GM12878 (cell line): ENCODE data around the gene MAPT. TPM values are rescaled to one million over a fixed set of nuclear protein-coding genes. Genes with fewer than 3 reads are reported as not detected.

Source experiments
- ATAC-seq: fragments of 200-7000 bp; cut with Tn5 transposase; 3 replicates; pipeline ENCODE4 v1.9.1; 2020; ENCODE audit warnings: mild to moderate bottlenecking, moderate library complexity
- BruUV-seq: library from RNA; stranded (reverse); fragments of 400-500 nt; replicated peaks from 2 replicates; lab custom pipeline; 2021; lab: Mats Ljungman, UMichigan
- CTCF ChIA-PET: fragments of 300-600 bp; sonication (Branson Sonifier 250); formaldehyde crosslinking; extraction: SDS; loops from one replicate; lab custom pipeline; 2021; ENCODE audit warnings: inconsistent platforms; lab: Yijun Ruan, JAX
- POLR2A ChIA-PET: fragments of 350-600 bp; formaldehyde crosslinking; extraction: SDS; loops from one replicate; lab custom pipeline; 2021; ENCODE audit warnings: inconsistent platforms; lab: Charles Lee
- RAD21 ChIA-PET: fragments of 300-600 bp; sonication (Branson Sonifier 250); formaldehyde crosslinking; loops from one replicate; lab custom pipeline; 2023; ENCODE audit warnings: antibody characterized with exemption; ENCODE audit not compliant: unreplicated experiment; lab: Charles Lee
- SMC1A ChIA-PET: fragments of 300-600 bp; sonication (Branson Sonifier 250); formaldehyde crosslinking; loops from one replicate; lab custom pipeline; 2023; ENCODE audit not compliant: unreplicated experiment, uncharacterized antibody; lab: Charles Lee
- DNase-seq: peaks from one replicate; pipeline ENCODE4 v3.0.0-alpha.2; 2011; ENCODE audit warnings: low read depth, low spot score
- FAIRE-seq: peaks from 3 replicates; lab custom pipeline; 2011; peaks lifted over from hg19 to GRCh38; lab: Jason Lieb, UNC
- H2AFZ ChIP-seq: 2 replicates; pipeline ENCODE4 v1.6.0; 2011; ENCODE audit warnings: low read depth, low read length, control low read depth; ENCODE audit not compliant: control insufficient read depth
- H3K27ac ChIP-seq: 2 replicates; pipeline ENCODE4 v1.5.1; 2011; ENCODE audit warnings: control low read depth; ENCODE audit not compliant: control insufficient read depth, insufficient read depth
- H3K27me3 ChIP-seq, 2 experiments: replicated peaks in 1 of 2; 2 replicates each; pipeline versions ENCODE4 v1.6.0 to v1.6.1; 2011; ENCODE audit warnings: low read length in 1 of 2; ENCODE audit not compliant: control insufficient read depth in 2 of 2, insufficient read depth in 2 of 2
- H3K36me3 ChIP-seq, 2 experiments: 2 replicates each; pipeline ENCODE4 v1.5.1; 2011; ENCODE audit warnings: low read length in 1 of 2; ENCODE audit not compliant: control insufficient read depth in 2 of 2, insufficient read depth in 2 of 2
- H3K4me1 ChIP-seq: 2 replicates; pipeline ENCODE4 v1.6.1; 2011; ENCODE audit warnings: mild to moderate bottlenecking, low read length, moderate library complexity, mixed read lengths; ENCODE audit not compliant: control insufficient read depth, insufficient read depth
- H3K4me2 ChIP-seq: 2 replicates; pipeline ENCODE4 v1.6.0; 2011; ENCODE audit warnings: control low read depth; ENCODE audit not compliant: control insufficient read depth, insufficient read depth
- H3K4me3 ChIP-seq: fragments of 200-600 bp; sonication (generic); 2 replicates; pipeline ENCODE4 v1.5.1; 2016
- H3K79me2 ChIP-seq: 2 replicates; pipeline ENCODE4 v1.6.0; 2011; ENCODE audit warnings: low read length; ENCODE audit not compliant: control insufficient read depth, insufficient read depth
- H3K9ac ChIP-seq: 2 replicates; pipeline ENCODE4 v1.8.0; 2011; ENCODE audit warnings: low read length, control low read depth, mixed read lengths; ENCODE audit not compliant: control insufficient read depth, insufficient read depth
- H3K9me3 ChIP-seq: replicated peaks from 3 replicates; pipeline ENCODE4 v1.5.1; 2011; ENCODE audit warnings: mild to moderate bottlenecking, low read length; ENCODE audit not compliant: control insufficient read depth, insufficient read depth
- H4K20me1 ChIP-seq: 2 replicates; pipeline ENCODE4 v1.6.0; 2011; ENCODE audit not compliant: control insufficient read depth, insufficient read depth
- E2F4 ChIP-seq: IDR thresholded peaks from 2 replicates; pipeline ENCODE4 v1.6.1; 2012; ENCODE audit warnings: low read depth, low read length, improper control_type of control experiment
- JUNB ChIP-seq: IDR thresholded peaks from 2 replicates; pipeline ENCODE4 v1.6.1; 2016; ENCODE audit warnings: antibody characterized with exemption, mild to moderate bottlenecking
- NFYA ChIP-seq: IDR thresholded peaks from 2 replicates; pipeline ENCODE4 v1.6.1; 2011; ENCODE audit warnings: low read depth, mild to moderate bottlenecking, low read length, improper control_type of control experiment, borderline replicate concordance
- PKNOX1 ChIP-seq: fragments of 450-650 bp; IDR thresholded peaks from 2 replicates; pipeline ENCODE4 v1.6.1; 2016; ENCODE audit warnings: mild to moderate bottlenecking
- PML ChIP-seq: IDR thresholded peaks from 2 replicates; pipeline ENCODE4 v1.6.1; 2012; ENCODE audit warnings: low read length, inconsistent platforms
- RB1 ChIP-seq: fragments of 450-650 bp; formaldehyde crosslinking; IDR thresholded peaks from 2 replicates; pipeline ENCODE4 v1.6.1; 2017; ENCODE audit warnings: mild to moderate bottlenecking, borderline replicate concordance
- SREBF2 ChIP-seq: IDR thresholded peaks from 2 replicates; pipeline ENCODE4 v1.6.1; 2012; ENCODE audit warnings: mild to moderate bottlenecking, low read length
- USF1 ChIP-seq: IDR thresholded peaks from 2 replicates; pipeline ENCODE4 v1.6.1; 2011; ENCODE audit warnings: borderline replicate concordance, low read depth, mild to moderate bottlenecking, moderate library complexity, mixed read lengths, low read length; ENCODE audit not compliant: insufficient read depth; ENCODE audit errors: extremely low read length
- USF2 ChIP-seq: IDR thresholded peaks from 2 replicates; pipeline ENCODE4 v1.6.1; 2011; ENCODE audit warnings: low read depth, low read length, improper control_type of control experiment, borderline replicate concordance
- ZNF24 ChIP-seq: fragments of 450-650 bp; IDR thresholded peaks from 2 replicates; pipeline ENCODE4 v1.6.1; 2017; ENCODE audit warnings: antibody characterized with exemption, mild to moderate bottlenecking
- ZNF687 ChIP-seq: fragments of 450-650 bp; IDR thresholded peaks from 2 replicates; pipeline ENCODE4 v1.6.1; 2017; ENCODE audit warnings: mild to moderate bottlenecking, moderate library complexity
- WGBS: methylation state at CpG from one replicate; pipeline ENCODE4 v1.1.6; 2016; ENCODE audit warnings: low lambda C conversion rate; ENCODE audit not compliant: insufficient replicate concordance, insufficient coverage; ENCODE audit errors: missing lambda C conversion rate; 5-methylcytosine and 5-hydroxymethylcytosine counted together
- in situ Hi-C: fragments of 300-500 bp; cut with MboI; formaldehyde crosslinking; loops from 9 replicates; pipeline ENCODE4 v1.14.3; 2018; ENCODE audit warnings: mixed read lengths
- intact Hi-C: fragments of 100-400 bp; cut with micrococcal nuclease; formaldehyde crosslinking; loops from one replicate; pipeline ENCODE4 v1.14.2; 2022; ENCODE audit not compliant: unreplicated experiment
- polyA plus RNA-seq, 11 experiments: library from polyadenylated mRNA; depleted of rRNA in 4 of 11; unstranded in 6 of 11; stranded (reverse) in 5 of 11; fragments of >200 nt; fragmentation: Nextera tagmentation in 4 of 11; fragmentation: Illumina TruSeq in 1 of 11; extraction: Ambion mirVana in 4 of 11; extraction: Trizol in 1 of 11; gene quantifications; 1 replicate in 1 of 11; 2 replicates in 10 of 11; pipeline versions ENCODE4 v1.2.1 to v1.2.3, GENCODE V29; 2011 to 2016; ENCODE audit warnings: inconsistent platforms in 2 of 11, missing spikeins in 2 of 11, low read depth in 1 of 11
- total RNA-seq, 4 experiments: library from RNA; depleted of rRNA in 3 of 4; stranded (reverse); fragments of >200 nt in 3 of 4; fragmentation: Illumina TruSeq in 1 of 4; extraction: Trizol in 1 of 4; gene quantifications; 2 replicates each; pipeline versions ENCODE4 v1.2.1 to v1.2.3, GENCODE V29; 2013 to 2021

The MAPT gene
- total and polyA plus RNA-seq, 10 of the 15 experiments (the other 5 are each of a cell fraction or from before 2014, with no cell fraction given) = under 0.01 to 0.05 (median 0.03) TPM; not detected in 7

GRCh38 chr17:45973099-45973780 is 78.9 kb downstream of the MAPT start:
- no peaks in the 10 kb centered on the region for H4K20me1 ChIP-seq
- no peak for TF ChIP-seq E2F4
- TF ChIP-seq NFYA = no peak
- no peak for TF ChIP-seq USF2
- TF ChIP-seq PML = no peak
- no peak for TF ChIP-seq JUNB
- TF ChIP-seq USF1 = no peak
- TF ChIP-seq SREBF2 = no peak
- no peak for TF ChIP-seq ZNF687
- no peak for TF ChIP-seq RB1
- TF ChIP-seq ZNF24 = no peak
- no peak for TF ChIP-seq PKNOX1
- SMC1A ChIA-PET = interaction anchor here (0.9 kb wide), 1 partner anchor 25 kb away, joined by 3 read pairs; no protein-coding TSS in a partner anchor
- DNase-seq = no peak
- intact Hi-C loops = no loop called here
- H3K9me3 ChIP-seq = no peaks in the 10 kb centered on the region; the same call in 2 of the 3 replicates
- H3K9ac ChIP-seq = no peak overlapping the region
- BruUV-seq = no TSS peak
- in situ Hi-C loops = no loop called here
- RAD21 ChIA-PET = no interaction called here
- H3K36me3 ChIP-seq = no peaks in the 10 kb centered on the region
- no peaks in the 10 kb centered on the region for H3K4me1 ChIP-seq
- H3K79me2 ChIP-seq = no peaks in the 10 kb centered on the region
- no peak for FAIRE-seq
- H3K4me3 ChIP-seq = no peak overlapping the region
- no peaks in the 10 kb centered on the region; a peak in 1 of 4 replicates for H3K27me3 ChIP-seq
- POLR2A ChIA-PET = no interaction called here
- no peak overlapping the region for H2AFZ ChIP-seq
- CTCF ChIA-PET = no interaction called here
- WGBS = 40% methylated on average over 12 of the region's 12 CpGs
- no peak for ATAC-seq
- no peak overlapping the region for H3K4me2 ChIP-seq
- no peak overlapping the region for H3K27ac ChIP-seq
